Breast epithelium (tissue), 3 donors: ENCODE results near the gene GPR107.

Experiments
- POLR2A ChIP-seq: fragments of 450-650 bp; IDR thresholded peaks from one replicate; pipeline ENCODE4 v1.6.1; 2016; ENCODE audit warnings: antibody characterized with exemption, mild to moderate bottlenecking, moderate library complexity
- TF ChIP-seq, protein P1 (sequence below), 3 donors: fragments of 450-650 bp; IDR thresholded peaks; one replicate each; pipeline ENCODE4 v1.5.1; 2016 to 2017; ENCODE audit warnings: antibody characterized with exemption in 3 of 3, mild to moderate bottlenecking in 3 of 3, moderate library complexity in 3 of 3

GRCh38 chr9:130120832-130121231 lies 67.1 kb downstream of the GPR107 start:
- TF ChIP-seq, protein P1, sequence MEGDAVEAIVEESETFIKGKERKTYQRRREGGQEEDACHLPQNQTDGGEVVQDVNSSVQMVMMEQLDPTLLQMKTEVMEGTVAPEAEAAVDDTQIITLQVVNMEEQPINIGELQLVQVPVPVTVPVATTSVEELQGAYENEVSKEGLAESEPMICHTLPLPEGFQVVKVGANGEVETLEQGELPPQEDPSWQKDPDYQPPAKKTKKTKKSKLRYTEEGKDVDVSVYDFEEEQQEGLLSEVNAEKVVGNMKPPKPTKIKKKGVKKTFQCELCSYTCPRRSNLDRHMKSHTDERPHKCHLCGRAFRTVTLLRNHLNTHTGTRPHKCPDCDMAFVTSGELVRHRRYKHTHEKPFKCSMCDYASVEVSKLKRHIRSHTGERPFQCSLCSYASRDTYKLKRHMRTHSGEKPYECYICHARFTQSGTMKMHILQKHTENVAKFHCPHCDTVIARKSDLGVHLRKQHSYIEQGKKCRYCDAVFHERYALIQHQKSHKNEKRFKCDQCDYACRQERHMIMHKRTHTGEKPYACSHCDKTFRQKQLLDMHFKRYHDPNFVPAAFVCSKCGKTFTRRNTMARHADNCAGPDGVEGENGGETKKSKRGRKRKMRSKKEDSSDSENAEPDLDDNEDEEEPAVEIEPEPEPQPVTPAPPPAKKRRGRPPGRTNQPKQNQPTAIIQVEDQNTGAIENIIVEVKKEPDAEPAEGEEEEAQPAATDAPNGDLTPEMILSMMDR (IDR thresholded peaks at IDR 0.05) = no peak
- TF ChIP-seq POLR2A = no peak
